Measurements from ENCODE around the gene LRRC42.

Gene LRRC42

GRCh38 chr1:53954128-53954527 is 8.0 kb downstream of the LRRC42 start:
- peaks cover 15 to 49% (median 38%) of the 10 kb centered on the region in 3 donors for H3K36me3 ChIP-seq
- no peak overlapping the region for H3K27ac ChIP-seq
- intact Hi-C loops (cut with DNase I; ENCODE audit: low total_unique reads): loop anchor here (5.0 kb wide), 1 partner anchor 77 kb away; no protein-coding TSS in a partner anchor
- DNase-seq: no peak
- H3K27me3 ChIP-seq: no peaks in the 10 kb centered on the region
- no peak overlapping the region for H3K4me3 ChIP-seq
- H3K9me3 ChIP-seq: no peaks in the 10 kb centered on the region
- H3K4me1 ChIP-seq: peaks cover 0 to 27% (median 3%) of the 10 kb centered on the region in 4 donors
- no peak for TF ChIP-seq CTCF (IDR thresholded peaks at IDR 0.05)

- H3K4me3 ChIP-seq: no peak overlapping the region
- DNase-seq: no peak
- H3K27me3 ChIP-seq: no peaks in the 10 kb centered on the region
- peaks cover 25 to 68% (median 59%) of the 10 kb centered on the region in 3 donors for H3K36me3 ChIP-seq
- TF ChIP-seq CTCF (IDR thresholded peaks at IDR 0.05): no peak
- intact Hi-C loops (cut with DNase I; ENCODE audit: low total_unique reads): no loop called here
- no peak overlapping the region for H3K27ac ChIP-seq
- no peaks in the 10 kb centered on the region for H3K9me3 ChIP-seq
- H3K4me1 ChIP-seq: peaks cover 0 to 11% (median 3%) of the 10 kb centered on the region in 4 donors
Observed at GRCh38 chr1:53956308-53957168, 10.4 kb downstream of the LRRC42 start.

GRCh38 chr1:53957194-53957818 is 11.2 kb downstream of the LRRC42 start:
- Histone ChIP-seq H3K4me3 (no peak overlapping the region), H3K4me1 (peaks cover 0 to 11% (median 3%) of the 10 kb centered on the region in 4 donors), H3K27ac (no peak overlapping the region), H3K36me3 (peaks cover 24 to 68% (median 60%) of the 10 kb centered on the region in 3 donors), H3K9me3 (no peaks in the 10 kb centered on the region), H3K27me3 (no peaks in the 10 kb centered on the region)
- no peak for DNase-seq
- intact Hi-C loops (cut with DNase I; ENCODE audit: low total_unique reads): no loop called here
- TF ChIP-seq CTCF (IDR thresholded peaks at IDR 0.05): no peak

GRCh38 chr1:53959664-53960250 is 13.6 kb downstream of the LRRC42 start:
- peak; percentile 37 to 56 for TF ChIP-seq CTCF (IDR thresholded peaks at IDR 0.05)
- H3K36me3 ChIP-seq: peaks cover 33 to 72% (median 60%) of the 10 kb centered on the region in 3 donors
- DNase-seq: no peak
- H3K9me3 ChIP-seq: no peaks in the 10 kb centered on the region
- peaks cover 0 to 11% (median 3%) of the 10 kb centered on the region in 4 donors for H3K4me1 ChIP-seq
- H3K27me3 ChIP-seq: no peaks in the 10 kb centered on the region
- intact Hi-C loops (cut with DNase I; ENCODE audit: low total_unique reads): no loop called here
- no peak overlapping the region for H3K27ac ChIP-seq
- H3K4me3 ChIP-seq: no peak overlapping the region

- TF ChIP-seq CTCF (IDR thresholded peaks at IDR 0.05): no peak
- H3K4me3 ChIP-seq: no peak overlapping the region
- DNase-seq: no peak
- no peaks in the 10 kb centered on the region for H3K9me3 ChIP-seq
- no peaks in the 10 kb centered on the region for H3K27me3 ChIP-seq
- H3K4me1 ChIP-seq: peaks cover 0 to 16% (median 0%) of the 10 kb centered on the region in 4 donors
- H3K36me3 ChIP-seq: peaks cover 36 to 78% (median 69%) of the 10 kb centered on the region in 3 donors
- intact Hi-C loops (cut with DNase I; ENCODE audit: low total_unique reads): no loop called here
- no peak overlapping the region for H3K27ac ChIP-seq
Observed at GRCh38 chr1:53962395-53962794, 16.2 kb downstream of the LRRC42 start.

All from tibial artery (tissue), 4 donors.